ENCODE results near the gene LARP1B.

DNA sequence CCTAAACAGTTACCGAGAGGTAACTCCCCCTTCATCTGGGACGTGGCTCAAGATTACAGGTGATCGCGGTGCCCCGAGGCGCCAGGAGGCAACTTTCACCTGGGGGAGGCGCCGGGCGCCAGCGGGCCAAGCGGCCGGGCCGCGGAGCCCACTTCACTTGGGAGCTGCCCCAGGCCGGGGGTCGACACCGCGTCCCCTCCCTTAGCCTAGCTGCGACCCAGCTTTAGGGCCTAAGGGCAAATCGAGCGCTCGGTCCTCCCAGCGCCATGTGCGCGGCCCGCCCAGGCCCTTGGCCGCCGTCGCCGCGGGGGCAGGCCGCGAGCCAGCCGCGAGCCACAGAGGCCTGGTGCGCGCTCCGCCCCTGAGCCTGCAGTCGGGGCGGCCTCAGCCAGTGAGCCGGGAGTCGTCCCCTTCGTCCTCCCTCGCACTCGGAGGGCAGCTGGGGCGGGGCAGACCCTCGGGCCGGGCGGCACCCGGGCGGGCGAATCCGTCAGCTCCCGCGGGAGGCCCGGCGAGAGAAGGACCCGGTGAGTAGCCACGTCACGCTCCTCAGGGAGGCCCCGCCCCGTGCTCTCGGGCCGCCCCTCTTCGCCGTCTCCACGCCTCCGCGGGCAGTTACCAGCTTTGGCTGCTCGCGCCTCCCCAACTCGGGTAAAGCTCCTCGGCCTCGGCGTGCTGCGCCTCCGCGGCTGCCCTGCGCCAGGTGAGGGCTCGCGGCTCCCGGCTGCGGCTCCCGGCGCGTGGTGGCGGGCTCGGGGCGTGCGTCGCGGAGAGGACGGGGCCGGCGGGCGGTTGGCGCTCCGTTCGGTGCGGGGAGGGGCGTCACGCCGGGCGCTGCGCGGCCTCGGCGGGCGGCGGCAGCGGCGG lies at the start of gene LARP1B:
- TF ChIP-seq CTCF (IDR thresholded peaks at IDR 0.05) (no peak), ZFX (IDR thresholded peaks at IDR 0.05; ENCODE audit: borderline replicate concordance) (no peak)

All from 22Rv1 (cell line).